Measurements from ENCODE around the gene CGAS.
"Not testable (repeated sequence)": the region's sequence is repeated elsewhere in the genome, so short reads cannot be mapped to it uniquely, and the experiment has no call there.

The CGAS gene

GRCh38 chr6:73395875-73396274 lies 56.2 kb downstream of the CGAS start:
- Histone ChIP-seq H3K4me1 (ENCODE audit: control insufficient read depth, insufficient read depth, low read length) (no peaks in the 10 kb centered on the region), H3K27me3 (ENCODE audit: control insufficient read depth in 1 of 2, insufficient read depth in 2 of 2, low read length in 2 of 2) (no peaks in the 10 kb centered on the region), H3K9me3 (ENCODE audit: control insufficient read depth in 2 of 2, low read length in 2 of 2) (no peaks in the 10 kb centered on the region), H3K27ac (ENCODE audit: low read length) (no peak overlapping the region), H3K36me3 (ENCODE audit: control insufficient read depth in 2 of 2, insufficient read depth in 2 of 2, low read length in 2 of 2) (no peaks in the 10 kb centered on the region), H3K4me3 (ENCODE audit: low read length in 2 of 2) (no peak overlapping the region), H3K9ac (ENCODE audit: low read length in 2 of 2) (no peak overlapping the region)

- Histone ChIP-seq H3K9ac (ENCODE audit: low read length in 2 of 2) (peak within 1 kb of the TSS; percentile 29 to 42), H3K9me3 (ENCODE audit: control insufficient read depth in 2 of 2, low read length in 2 of 2) (no peaks in the 10 kb centered on the region), H3K36me3 (ENCODE audit: control insufficient read depth in 2 of 2, insufficient read depth in 2 of 2, low read length in 2 of 2) (no peaks in the 10 kb centered on the region), H3K4me3 (ENCODE audit: low read length in 2 of 2) (peak within 1 kb of the TSS; percentile 49 to 52), H3K27ac (ENCODE audit: low read length) (peak within 1 kb of the TSS; percentile 49), H3K27me3 (ENCODE audit: control insufficient read depth in 1 of 2, insufficient read depth in 2 of 2, low read length in 2 of 2) (no peaks in the 10 kb centered on the region), H3K4me1 (ENCODE audit: control insufficient read depth, insufficient read depth, low read length) (no peaks in the 10 kb centered on the region)
These were observed 57.3 kb downstream of the CGAS start, which contains the start of gene DDX43 for GRCh38 chr6:73394577-73395354. DDX43 (plus strand) TSS chr6:73394828; CDS start chr6:73394906, 78 bp downstream.

- Histone ChIP-seq H3K9me3 (ENCODE audit: control insufficient read depth in 2 of 2, low read length in 2 of 2) (no peaks in the 10 kb centered on the region), H3K9ac (ENCODE audit: low read length in 2 of 2) (no peak overlapping the region), H3K27ac (ENCODE audit: low read length) (no peak overlapping the region), H3K4me3 (ENCODE audit: low read length in 2 of 2) (no peak overlapping the region), H3K27me3 (ENCODE audit: control insufficient read depth in 1 of 2, insufficient read depth in 2 of 2, low read length in 2 of 2) (no peaks in the 10 kb centered on the region), H3K4me1 (ENCODE audit: control insufficient read depth, insufficient read depth, low read length) (peaks cover 6% of the 10 kb centered on the region), H3K36me3 (ENCODE audit: control insufficient read depth in 2 of 2, insufficient read depth in 2 of 2, low read length in 2 of 2) (no peaks in the 10 kb centered on the region)
These were observed 58.8 kb downstream of the CGAS start for GRCh38 chr6:73393278-73393677.

GRCh38 chr6:73392188-73392587 lies 59.9 kb downstream of the CGAS start:
- H3K27me3 ChIP-seq (ENCODE audit: control insufficient read depth in 1 of 2, insufficient read depth in 2 of 2, low read length in 2 of 2); H3K4me3 ChIP-seq (ENCODE audit: low read length in 2 of 2); H3K36me3 ChIP-seq (ENCODE audit: control insufficient read depth in 2 of 2, insufficient read depth in 2 of 2, low read length in 2 of 2); H3K27ac ChIP-seq (ENCODE audit: low read length); H3K9ac ChIP-seq (ENCODE audit: low read length in 2 of 2); H3K9me3 ChIP-seq (ENCODE audit: control insufficient read depth in 2 of 2, low read length in 2 of 2); H3K4me1 ChIP-seq (ENCODE audit: control insufficient read depth, insufficient read depth, low read length): not testable (repeated sequence)

GRCh38 chr6:73391675-73392074 lies 60.4 kb downstream of the CGAS start:
- Histone ChIP-seq H3K9ac (ENCODE audit: low read length in 2 of 2) (no peak overlapping the region), H3K9me3 (ENCODE audit: control insufficient read depth in 2 of 2, low read length in 2 of 2) (no peaks in the 10 kb centered on the region), H3K27me3 (ENCODE audit: control insufficient read depth in 1 of 2, insufficient read depth in 2 of 2, low read length in 2 of 2) (no peaks in the 10 kb centered on the region), H3K27ac (ENCODE audit: low read length) (no peak overlapping the region), H3K4me3 (ENCODE audit: low read length in 2 of 2) (no peak overlapping the region), H3K4me1 (ENCODE audit: control insufficient read depth, insufficient read depth, low read length) (peaks cover 7% of the 10 kb centered on the region), H3K36me3 (ENCODE audit: control insufficient read depth in 2 of 2, insufficient read depth in 2 of 2, low read length in 2 of 2) (no peaks in the 10 kb centered on the region)

- Histone ChIP-seq H3K36me3 (ENCODE audit: control insufficient read depth in 2 of 2, insufficient read depth in 2 of 2, low read length in 2 of 2) (no peaks in the 10 kb centered on the region), H3K9me3 (ENCODE audit: control insufficient read depth in 2 of 2, low read length in 2 of 2) (no peaks in the 10 kb centered on the region), H3K27me3 (ENCODE audit: control insufficient read depth in 1 of 2, insufficient read depth in 2 of 2, low read length in 2 of 2) (no peaks in the 10 kb centered on the region), H3K27ac (ENCODE audit: low read length) (no peak overlapping the region), H3K9ac (ENCODE audit: low read length in 2 of 2) (no peak overlapping the region), H3K4me1 (ENCODE audit: control insufficient read depth, insufficient read depth, low read length) (peaks cover 7% of the 10 kb centered on the region), H3K4me3 (ENCODE audit: low read length in 2 of 2) (no peak overlapping the region)
These were observed 62.2 kb downstream of the CGAS start for GRCh38 chr6:73389854-73390253.

GRCh38 chr6:73388800-73389512 lies 63.1 kb downstream of the CGAS start:
- H3K4me1 ChIP-seq (ENCODE audit: control insufficient read depth, insufficient read depth, low read length) = peaks cover 7% of the 10 kb centered on the region
- peak overlapping the region in 1 of 2 donors; percentile 62 for H3K9ac ChIP-seq (ENCODE audit: low read length in 2 of 2)
- H3K4me3 ChIP-seq (ENCODE audit: low read length in 2 of 2) = peak overlapping the region; percentile 45 to 74
- H3K27me3 ChIP-seq (ENCODE audit: control insufficient read depth in 1 of 2, insufficient read depth in 2 of 2, low read length in 2 of 2) = no peaks in the 10 kb centered on the region
- H3K27ac ChIP-seq (ENCODE audit: low read length) = no peak overlapping the region
- no peaks in the 10 kb centered on the region for H3K36me3 ChIP-seq (ENCODE audit: control insufficient read depth in 2 of 2, insufficient read depth in 2 of 2, low read length in 2 of 2)
- H3K9me3 ChIP-seq (ENCODE audit: control insufficient read depth in 2 of 2, low read length in 2 of 2) = no peaks in the 10 kb centered on the region

- Histone ChIP-seq H3K36me3 (ENCODE audit: control insufficient read depth in 2 of 2, insufficient read depth in 2 of 2, low read length in 2 of 2) (no peaks in the 10 kb centered on the region), H3K9me3 (ENCODE audit: control insufficient read depth in 2 of 2, low read length in 2 of 2) (no peaks in the 10 kb centered on the region), H3K9ac (ENCODE audit: low read length in 2 of 2) (peak overlapping the region in 1 of 2 donors; percentile 13), H3K27ac (ENCODE audit: low read length) (no peak overlapping the region), H3K4me1 (ENCODE audit: control insufficient read depth, insufficient read depth, low read length) (peaks cover 7% of the 10 kb centered on the region), H3K4me3 (ENCODE audit: low read length in 2 of 2) (peak overlapping the region; percentile 45 to 74), H3K27me3 (ENCODE audit: control insufficient read depth in 1 of 2, insufficient read depth in 2 of 2, low read length in 2 of 2) (no peaks in the 10 kb centered on the region)
These were observed 63.7 kb downstream of the CGAS start for GRCh38 chr6:73388433-73388799.

GRCh38 chr6:73382462-73383113 lies 69.5 kb downstream of the CGAS start:
- no peaks in the 10 kb centered on the region for H3K36me3 ChIP-seq (ENCODE audit: control insufficient read depth in 2 of 2, insufficient read depth in 2 of 2, low read length in 2 of 2)

GRCh38 chr6:73381531-73381930 lies 70.6 kb downstream of the CGAS start:
- not testable (repeated sequence) for H3K36me3 ChIP-seq (ENCODE audit: control insufficient read depth in 2 of 2, insufficient read depth in 2 of 2, low read length in 2 of 2); H3K9ac ChIP-seq (ENCODE audit: low read length in 2 of 2); H3K4me1 ChIP-seq (ENCODE audit: control insufficient read depth, insufficient read depth, low read length); H3K27me3 ChIP-seq (ENCODE audit: control insufficient read depth in 1 of 2, insufficient read depth in 2 of 2, low read length in 2 of 2); H3K4me3 ChIP-seq (ENCODE audit: low read length in 2 of 2); H3K27ac ChIP-seq (ENCODE audit: low read length); H3K9me3 ChIP-seq (ENCODE audit: control insufficient read depth in 2 of 2, low read length in 2 of 2)

More at GRCh38 chr6:73382462-73383113, 69.5 kb downstream of the CGAS start:
- no peak overlapping the region for H3K27ac ChIP-seq (ENCODE audit: low read length)
- no peaks in the 10 kb centered on the region for H3K9me3 ChIP-seq (ENCODE audit: control insufficient read depth in 2 of 2, low read length in 2 of 2)
- H3K27me3 ChIP-seq (ENCODE audit: control insufficient read depth in 1 of 2, insufficient read depth in 2 of 2, low read length in 2 of 2) = no peaks in the 10 kb centered on the region
- H3K9ac ChIP-seq (ENCODE audit: low read length in 2 of 2) = no peak overlapping the region
- no peaks in the 10 kb centered on the region for H3K4me1 ChIP-seq (ENCODE audit: control insufficient read depth, insufficient read depth, low read length)
- H3K4me3 ChIP-seq (ENCODE audit: low read length in 2 of 2) = no peak overlapping the region

All from stomach smooth muscle (tissue), 2 donors.